ENCODE data around the gene GRID2.

The GRID2 gene

DNA sequence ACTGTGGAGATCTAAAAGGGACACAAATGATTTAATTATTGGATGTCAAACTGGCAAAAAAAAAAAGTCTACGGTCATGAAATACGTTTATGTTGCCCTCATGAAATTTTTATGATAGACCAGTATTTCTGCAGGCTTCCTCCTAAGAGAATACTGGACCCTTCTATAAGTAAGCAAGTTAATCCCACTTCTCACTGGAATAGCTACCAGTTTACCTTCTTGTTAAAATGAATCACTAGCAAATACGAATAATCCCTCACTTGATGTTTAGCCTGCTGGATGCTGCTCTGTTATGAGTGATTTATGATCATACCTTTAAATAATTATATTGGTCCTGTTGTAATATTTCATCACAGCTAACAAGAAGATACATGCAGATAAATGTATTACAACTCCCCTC, 39.6 kb upstream of the GRID2 start:
- H3K9me3 ChIP-seq (replicated peaks; ENCODE audit: insufficient read depth, low read length) = no peaks in the 10 kb centered on the region
- no peak overlapping the region for H3K4me2 ChIP-seq (ENCODE audit: low read depth, low read length)
- no peak overlapping the region for H3K9ac ChIP-seq (ENCODE audit: low read length)
- H3K4me3 ChIP-seq (ENCODE audit: low read length) = no peak overlapping the region
- no peaks in the 10 kb centered on the region for H3K79me2 ChIP-seq (ENCODE audit: low read length)
- H3F3A ChIP-seq (ENCODE audit: insufficient read depth, low read length) = no peaks in the 10 kb centered on the region
- TF ChIP-seq CTCF (IDR thresholded peaks at IDR 0.05; ENCODE audit: low read length) (no peak), EZH2phosphoT487 (IDR thresholded peaks at IDR 0.05; ENCODE audit: low read length) (no peak), EZH2 (optimal IDR thresholded peaks at IDR 0.05; ENCODE audit: low read depth, low read length) (no peak)
- H4K20me1 ChIP-seq (ENCODE audit: insufficient read depth, low read length) = no peaks in the 10 kb centered on the region
- H3K27ac ChIP-seq (ENCODE audit: low read length) = no peak overlapping the region
- H3K27me3 ChIP-seq (replicated peaks; ENCODE audit: insufficient read depth, low read length) = no peaks in the 10 kb centered on the region
- no peak overlapping the region for H2AFZ ChIP-seq (ENCODE audit: low read length)
- no peaks in the 10 kb centered on the region for H3K4me1 ChIP-seq (ENCODE audit: low read length)
- DNase-seq = no peak
- no peaks in the 10 kb centered on the region for H3K36me3 ChIP-seq (replicated peaks; ENCODE audit: insufficient read depth, low read length)
- no peaks in the 10 kb centered on the region for H3K9me2 ChIP-seq (replicated peaks; ENCODE audit: insufficient read depth, low read length)

- no peak overlapping the region for H3K9ac ChIP-seq (ENCODE audit: low read length)
- H2AFZ ChIP-seq (ENCODE audit: low read length) = no peak overlapping the region
- H3K79me2 ChIP-seq (ENCODE audit: low read length) = no peaks in the 10 kb centered on the region
- H3K27ac ChIP-seq (ENCODE audit: low read length) = no peak overlapping the region
- H3K4me2 ChIP-seq (ENCODE audit: low read depth, low read length) = no peak overlapping the region
- H3F3A ChIP-seq (ENCODE audit: insufficient read depth, low read length) = no peaks in the 10 kb centered on the region
- TF ChIP-seq EZH2 (optimal IDR thresholded peaks at IDR 0.05; ENCODE audit: low read depth, low read length) (no peak), EZH2phosphoT487 (IDR thresholded peaks at IDR 0.05; ENCODE audit: low read length) (no peak), CTCF (IDR thresholded peaks at IDR 0.05; ENCODE audit: low read length) (no peak)
- H3K36me3 ChIP-seq (replicated peaks; ENCODE audit: insufficient read depth, low read length) = no peaks in the 10 kb centered on the region
- no peaks in the 10 kb centered on the region for H3K9me2 ChIP-seq (replicated peaks; ENCODE audit: insufficient read depth, low read length)
- no peak for DNase-seq
- H3K4me1 ChIP-seq (ENCODE audit: low read length) = no peaks in the 10 kb centered on the region
- no peaks in the 10 kb centered on the region for H3K27me3 ChIP-seq (replicated peaks; ENCODE audit: insufficient read depth, low read length)
- H4K20me1 ChIP-seq (ENCODE audit: insufficient read depth, low read length) = no peaks in the 10 kb centered on the region
- H3K9me3 ChIP-seq (replicated peaks; ENCODE audit: insufficient read depth, low read length) = no peaks in the 10 kb centered on the region
- no peak overlapping the region for H3K4me3 ChIP-seq (ENCODE audit: low read length)
Measured at GRCh38 chr4:92265021-92265420, 38.7 kb upstream of the GRID2 start.

- DNase-seq = no peak
- Histone ChIP-seq H3K4me1 (ENCODE audit: low read length) (no peaks in the 10 kb centered on the region), H3F3A (ENCODE audit: insufficient read depth, low read length) (no peaks in the 10 kb centered on the region), H3K79me2 (ENCODE audit: low read length) (no peaks in the 10 kb centered on the region), H3K27ac (ENCODE audit: low read length) (no peak overlapping the region), H3K9me3 (replicated peaks; ENCODE audit: insufficient read depth, low read length) (no peaks in the 10 kb centered on the region), H3K27me3 (replicated peaks; ENCODE audit: insufficient read depth, low read length) (no peaks in the 10 kb centered on the region), H4K20me1 (ENCODE audit: insufficient read depth, low read length) (no peaks in the 10 kb centered on the region), H3K9ac (ENCODE audit: low read length) (no peak overlapping the region), H3K9me2 (replicated peaks; ENCODE audit: insufficient read depth, low read length) (no peaks in the 10 kb centered on the region), H3K36me3 (replicated peaks; ENCODE audit: insufficient read depth, low read length) (no peaks in the 10 kb centered on the region), H3K4me3 (ENCODE audit: low read length) (no peak overlapping the region), H3K4me2 (ENCODE audit: low read depth, low read length) (no peak overlapping the region), H2AFZ (ENCODE audit: low read length) (no peak overlapping the region)
- TF ChIP-seq EZH2 (optimal IDR thresholded peaks at IDR 0.05; ENCODE audit: low read depth, low read length) = no peak
- TF ChIP-seq CTCF (IDR thresholded peaks at IDR 0.05; ENCODE audit: low read length) = no peak
- TF ChIP-seq EZH2phosphoT487 (IDR thresholded peaks at IDR 0.05; ENCODE audit: low read length) = no peak
Measured at GRCh38 chr4:92265798-92266197, 38.0 kb upstream of the GRID2 start.

Data from MM.1S (cell line).